Stimulated activated CD8-positive, alpha-beta memory T cell treated with anti-CD3 and anti-CD28 coated beads, Interleukin-12 subunit alpha, Interleukin-12 subunit beta, amount 100 ng/mL, for 1 hour (primary cell): ENCODE results near the gene ABR.
"Not testable (repeated sequence)": the region's sequence is repeated elsewhere in the genome, so short reads cannot be mapped to it uniquely, and the experiment has no call there.

Experiments used
- DNase-seq: peaks from one replicate; pipeline ENCODE4 v3.0.0-alpha.2; 2020; ENCODE audit warnings: low read depth

The ABR gene

DNA sequence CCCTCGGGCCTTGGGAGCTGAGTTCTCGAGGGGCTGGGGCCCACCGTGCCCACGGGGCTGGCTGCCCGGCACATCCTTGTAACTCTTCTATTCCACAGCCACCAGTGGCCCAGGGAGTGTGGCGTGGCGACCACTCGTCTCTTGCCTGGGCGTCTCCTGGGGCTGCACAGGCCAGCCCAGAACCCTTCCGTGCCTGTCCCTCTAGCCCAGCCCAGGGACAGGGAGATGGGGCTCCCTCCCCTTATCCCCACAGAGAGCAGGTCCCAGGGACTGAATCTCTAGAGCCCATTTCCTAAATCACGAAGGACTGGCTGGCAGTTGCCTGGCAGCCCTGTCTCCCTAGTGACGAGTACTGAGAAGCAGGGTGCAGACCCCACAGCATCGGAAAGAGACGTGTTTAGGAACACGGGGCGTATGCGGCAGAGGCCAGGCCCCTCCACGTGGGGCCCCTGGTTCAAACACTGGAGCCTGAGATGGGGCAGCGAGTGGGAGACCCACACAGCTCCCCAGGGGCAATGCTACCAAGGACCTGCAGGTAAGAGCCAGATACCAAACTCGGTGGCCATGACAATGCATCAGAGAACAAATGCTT lies 131.8 kb downstream of the ABR start:
- DNase-seq = no peak

DNA sequence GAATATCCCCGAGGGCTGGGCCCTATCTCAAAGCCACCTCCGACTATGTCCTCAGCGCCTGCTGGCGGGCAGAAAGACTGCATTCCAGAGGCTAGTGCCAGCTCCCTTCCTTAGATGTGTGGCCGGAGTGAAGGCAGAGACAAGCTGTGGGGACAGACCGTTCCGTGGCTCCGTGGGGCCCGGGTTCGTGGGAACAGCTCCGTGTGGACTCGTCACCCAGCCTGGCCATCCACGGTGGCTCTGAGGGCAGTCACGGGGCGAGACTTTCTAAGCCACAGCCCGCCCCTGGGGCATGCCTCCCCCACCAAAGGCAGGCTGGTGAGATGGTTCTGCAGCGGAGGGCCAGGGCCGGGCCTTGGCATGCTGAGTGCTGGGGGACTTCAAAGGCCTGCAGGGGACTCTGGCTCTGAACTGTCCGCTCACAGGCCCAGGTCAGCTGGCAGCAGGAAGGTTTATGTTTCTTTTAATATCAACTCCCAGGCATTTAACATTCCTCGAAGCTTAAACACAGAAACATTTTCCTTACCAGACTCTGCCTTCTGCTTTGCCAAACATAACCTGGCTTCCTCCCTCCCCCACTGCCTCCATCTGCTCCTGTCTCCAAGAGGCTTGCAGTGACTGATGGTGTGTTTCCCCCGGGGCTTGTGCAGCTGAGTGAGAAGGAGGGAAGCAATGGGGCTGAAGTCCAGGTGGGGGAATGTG lies 132.5 kb downstream of the ABR start:
- DNase-seq = no peak

DNA sequence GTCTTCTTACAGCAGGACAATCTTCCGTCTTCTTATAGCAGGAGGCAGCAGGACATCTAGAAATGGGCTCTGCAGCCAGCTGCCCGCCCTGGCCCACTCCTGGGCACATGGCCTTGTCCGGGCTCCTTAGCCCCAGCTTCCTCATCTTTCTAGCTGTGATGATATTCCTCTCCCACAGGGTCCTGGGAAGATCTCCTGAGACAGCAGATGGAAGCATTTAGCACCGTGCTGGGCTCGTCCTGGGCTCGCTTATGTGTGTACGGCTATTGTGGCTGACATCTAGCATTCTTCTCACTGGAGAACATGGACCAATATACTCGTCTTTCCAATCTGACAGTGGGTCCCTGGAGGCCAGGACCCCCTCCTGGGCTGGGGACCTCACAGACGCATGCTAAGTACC lies 134.3 kb downstream of the ABR start:
- DNase-seq = no peak

DNA sequence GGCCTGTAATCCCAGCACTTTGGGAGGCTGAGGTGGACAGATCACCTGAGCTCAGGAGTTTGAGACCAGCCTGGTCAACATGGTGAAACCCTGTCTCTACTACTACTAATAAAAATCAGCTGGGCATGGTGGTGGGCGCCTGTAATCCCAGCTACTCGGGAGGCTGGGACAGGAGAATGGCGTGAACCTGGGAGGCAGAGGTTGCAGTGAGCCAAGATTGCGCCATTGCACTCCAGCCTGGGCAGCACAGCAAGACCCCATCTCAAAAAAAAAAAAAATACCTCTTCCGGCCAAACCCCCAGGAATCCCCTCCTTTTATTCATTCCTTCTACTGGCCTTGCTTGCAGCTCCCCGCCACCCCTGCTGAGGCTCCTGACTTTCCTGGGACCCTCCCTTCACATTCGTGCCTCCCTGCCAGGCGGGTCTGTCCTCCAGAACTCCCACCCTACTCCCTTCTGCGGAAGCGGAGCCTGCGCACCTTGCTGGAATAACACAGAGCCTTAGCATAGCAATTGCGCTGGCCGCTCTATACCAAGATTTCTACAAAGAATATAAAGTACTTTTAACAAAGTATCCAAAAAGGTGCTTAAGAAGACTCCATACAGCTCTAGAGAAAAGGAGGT lies 135.3 kb downstream of the ABR start:
- DNase-seq = not testable (repeated sequence)

DNA sequence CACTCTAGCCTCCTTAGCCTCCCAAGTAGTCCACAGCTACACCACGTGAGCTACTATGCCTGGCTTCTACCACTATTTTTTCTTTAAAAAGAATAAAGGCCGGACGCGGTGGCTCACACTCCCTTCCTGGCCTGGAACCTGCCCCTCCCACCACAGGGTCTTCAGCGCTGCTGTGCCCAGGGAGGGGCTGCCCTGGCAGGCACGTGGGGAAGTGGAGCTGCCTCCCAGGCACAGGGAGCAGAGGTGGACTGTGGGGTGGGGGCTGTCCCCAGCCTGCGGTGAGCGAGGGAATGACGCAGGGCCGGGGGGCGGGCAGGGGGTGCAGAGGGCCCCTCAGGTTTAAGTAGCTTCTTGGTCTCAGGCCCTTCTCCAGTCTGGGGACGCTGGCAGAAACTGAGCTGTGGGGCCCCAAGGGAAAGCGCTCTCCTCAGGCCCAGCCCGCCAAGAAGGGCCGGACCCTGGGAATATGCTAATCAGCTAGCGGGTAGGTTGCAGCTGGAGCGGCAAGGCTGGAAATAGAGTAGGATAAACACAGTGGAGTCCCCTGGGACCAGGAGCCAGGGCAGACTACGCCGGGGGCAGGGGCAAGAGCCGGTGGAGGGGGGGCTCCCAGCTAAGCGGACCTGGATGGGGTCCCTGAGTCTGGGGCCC lies 136.1 kb downstream of the ABR start:
- no peak for DNase-seq

DNA sequence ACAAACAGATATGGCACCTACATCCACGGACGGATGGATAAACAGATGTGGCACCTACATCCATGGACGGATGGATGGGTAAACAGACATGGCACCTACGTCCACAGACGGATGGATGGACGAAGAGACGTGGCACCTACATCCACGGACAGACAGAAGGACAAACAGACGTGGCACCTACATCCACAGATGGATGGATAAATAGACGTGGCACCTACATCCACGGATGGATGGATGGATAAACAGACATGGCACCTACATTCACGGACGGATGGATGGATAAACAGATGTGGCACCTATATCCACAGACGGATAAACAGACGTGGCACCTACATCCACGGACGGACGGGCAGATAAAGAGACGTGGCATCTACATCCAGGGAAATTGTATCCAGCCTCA lies 137.3 kb downstream of the ABR start:
- no peak for DNase-seq

DNA sequence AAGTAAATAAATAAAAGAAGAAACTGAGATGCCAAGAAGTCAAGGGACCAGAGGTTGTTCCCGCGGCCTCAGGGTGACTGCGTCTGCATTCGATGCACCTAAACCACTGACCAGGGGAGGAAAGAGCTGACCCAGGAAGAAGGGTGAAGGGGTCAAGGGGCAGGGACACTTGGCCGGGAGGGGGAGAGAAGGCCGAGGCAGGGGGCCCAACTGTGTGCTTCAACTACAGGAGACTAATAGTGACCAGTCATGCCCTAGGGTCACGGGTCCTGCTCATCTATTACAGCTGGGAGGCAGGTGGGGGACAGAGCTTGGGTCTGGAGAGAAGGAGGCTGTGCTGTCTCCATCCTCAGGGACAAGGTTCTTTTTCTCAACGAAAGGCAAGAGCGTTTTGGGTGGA lies 138.0 kb downstream of the ABR start:
- DNase-seq = no peak

DNA sequence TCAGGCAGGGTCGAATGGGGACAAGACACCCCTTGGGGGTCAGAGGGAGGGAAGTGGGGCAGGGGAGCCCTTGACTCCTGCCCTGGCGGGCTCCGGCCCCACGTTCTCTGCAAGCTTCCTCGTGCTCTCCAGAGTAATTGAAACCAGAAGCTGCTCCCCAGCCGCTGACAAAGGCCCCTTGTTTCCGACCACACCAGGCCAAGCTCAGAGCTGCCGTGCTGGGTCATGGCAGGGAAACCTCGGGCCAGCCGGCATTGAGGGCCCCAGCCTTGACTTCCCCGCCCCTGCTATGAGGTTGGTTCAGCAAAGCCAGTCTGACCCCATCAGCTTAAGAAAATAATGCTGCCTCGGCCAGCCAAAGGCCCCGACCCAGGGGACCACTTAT lies 139.6 kb downstream of the ABR start:
- no peak for DNase-seq

DNA sequence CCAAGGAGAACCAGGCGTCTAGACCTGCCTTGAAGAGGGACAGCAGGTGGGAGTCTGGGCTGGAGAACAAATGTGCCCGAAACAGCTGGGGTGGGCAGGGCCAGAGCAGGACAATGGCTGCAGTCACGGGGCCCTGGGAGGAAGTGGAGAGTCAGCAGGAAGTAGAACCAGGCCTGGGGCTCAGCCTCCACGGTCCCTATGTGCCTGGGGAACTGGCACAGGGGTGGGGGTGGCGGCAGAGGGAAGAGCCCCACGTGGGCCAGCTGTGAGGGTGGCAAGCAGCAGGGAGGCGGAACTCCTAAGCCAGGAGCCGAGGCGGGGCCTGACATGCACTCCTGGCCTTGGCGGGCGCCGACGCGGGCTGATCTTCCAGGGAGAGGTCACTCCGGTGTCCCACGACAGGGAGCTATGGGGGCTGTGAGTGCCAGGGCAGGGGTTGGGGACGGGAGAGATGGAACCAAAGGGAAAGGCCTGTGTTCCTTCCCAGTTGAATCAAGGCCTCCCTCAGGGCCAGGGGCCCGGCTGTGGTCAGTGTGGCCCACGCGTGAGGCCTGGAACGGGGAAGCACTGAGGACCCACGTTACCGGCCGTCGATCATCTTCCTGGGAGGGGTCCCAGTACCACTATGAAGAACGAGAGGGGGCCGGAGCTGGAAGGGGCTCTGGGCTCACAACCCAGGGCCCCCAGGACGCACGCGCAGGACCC lies 140.1 kb downstream of the ABR start:
- DNase-seq = no peak

DNA sequence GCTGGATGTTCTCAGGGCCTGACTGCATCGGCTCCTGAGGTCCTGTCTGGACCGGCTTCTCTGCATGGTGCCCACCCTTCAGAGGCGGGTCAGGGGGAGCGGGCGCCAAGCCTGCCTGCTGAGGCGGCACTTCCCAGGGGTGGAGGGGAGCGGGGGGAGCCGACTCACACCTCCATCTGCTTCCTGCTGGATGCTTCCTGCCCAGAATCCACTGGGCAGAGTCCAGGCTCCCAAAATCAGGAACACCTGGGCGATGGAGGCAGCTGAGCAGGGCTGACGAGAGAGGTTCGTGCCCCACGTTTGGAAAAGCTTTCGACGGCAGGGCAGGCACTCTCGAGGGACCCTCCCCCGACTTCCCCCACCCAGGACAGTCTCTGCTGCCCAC lies 140.7 kb downstream of the ABR start:
- no peak for DNase-seq

DNA sequence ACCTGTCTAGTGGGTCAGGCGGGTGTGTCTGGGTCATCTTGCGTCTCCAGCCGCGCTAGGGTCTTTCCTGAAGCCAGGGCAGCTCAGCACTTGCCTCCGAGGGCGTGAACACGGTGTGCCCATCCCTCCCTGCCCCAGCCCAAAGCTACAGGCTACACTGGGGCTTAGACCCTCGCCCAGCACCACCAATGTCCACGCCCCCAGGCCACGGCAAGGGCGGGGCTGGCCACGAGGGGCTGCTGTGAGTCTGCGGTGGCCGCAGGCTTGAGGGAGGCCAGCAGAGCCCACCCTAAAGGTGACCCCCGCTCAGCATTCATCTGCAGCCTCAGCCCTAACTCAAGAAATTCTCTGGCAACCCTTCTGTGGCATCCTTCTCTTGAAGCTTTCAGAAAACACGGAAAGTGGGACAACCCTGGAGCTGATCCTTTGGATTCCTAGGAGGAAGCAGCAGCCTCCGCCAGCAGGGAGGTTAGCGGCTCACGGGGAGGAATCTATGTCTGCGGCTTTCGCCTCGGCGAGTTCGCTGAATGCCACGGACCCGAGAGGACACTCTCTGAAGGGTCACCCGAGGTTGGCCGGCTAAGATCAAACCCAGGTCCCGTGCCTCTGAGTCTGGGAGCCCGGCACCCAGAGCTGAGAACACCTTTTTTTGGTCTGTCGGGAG lies 141.2 kb downstream of the ABR start:
- DNase-seq = no peak

DNA sequence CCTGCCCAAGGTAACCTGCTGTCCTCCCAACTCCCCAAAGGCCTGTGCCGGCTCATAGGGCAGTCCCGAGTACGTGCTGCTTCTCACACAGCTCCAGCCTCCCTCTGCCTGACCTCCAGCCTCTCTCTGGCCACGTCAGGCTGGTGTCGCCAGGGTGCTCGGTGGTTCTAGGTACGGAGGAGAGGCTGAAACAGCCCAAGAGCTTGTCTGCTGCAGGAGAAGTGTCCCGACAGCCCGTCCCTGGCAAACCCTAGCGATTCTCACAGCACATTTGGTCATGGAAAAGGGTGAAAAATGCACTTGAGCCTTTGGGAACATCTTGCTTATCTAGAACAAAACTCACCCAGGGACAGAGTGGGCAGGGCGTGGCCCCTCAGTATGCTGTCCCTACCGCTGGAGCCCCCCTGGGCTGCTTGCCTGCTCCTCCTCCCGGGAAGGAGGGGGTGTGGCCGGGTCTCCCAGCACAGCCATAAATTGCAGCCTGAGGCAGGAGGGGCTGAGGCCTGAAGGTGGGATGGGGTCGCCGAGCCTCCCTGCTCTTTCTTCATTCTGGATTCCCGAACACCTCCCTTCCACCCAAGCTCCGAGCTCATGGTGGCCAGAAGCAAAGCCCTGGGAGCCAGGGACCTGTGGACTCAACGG lies 142.4 kb downstream of the ABR start:
- DNase-seq = no peak

DNA sequence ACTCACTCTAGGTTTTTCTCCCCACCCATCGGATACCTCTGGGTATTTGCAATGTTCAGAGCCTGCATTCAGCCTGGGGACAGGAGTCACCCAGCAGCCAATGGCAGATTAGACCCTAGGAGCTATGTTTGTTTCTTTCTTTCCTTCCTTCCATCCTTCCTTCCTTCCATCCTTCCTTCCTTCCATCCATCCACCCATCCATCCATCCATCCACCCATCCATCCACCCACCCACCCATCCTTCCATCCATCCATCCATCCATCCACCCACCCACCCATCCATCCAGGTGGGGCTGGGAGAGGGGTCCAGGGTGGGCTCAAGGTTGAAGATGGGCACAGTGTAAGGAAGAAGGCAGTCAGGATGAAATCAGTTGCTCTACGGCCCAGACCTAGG lies 142.9 kb downstream of the ABR start:
- no peak for DNase-seq

DNA sequence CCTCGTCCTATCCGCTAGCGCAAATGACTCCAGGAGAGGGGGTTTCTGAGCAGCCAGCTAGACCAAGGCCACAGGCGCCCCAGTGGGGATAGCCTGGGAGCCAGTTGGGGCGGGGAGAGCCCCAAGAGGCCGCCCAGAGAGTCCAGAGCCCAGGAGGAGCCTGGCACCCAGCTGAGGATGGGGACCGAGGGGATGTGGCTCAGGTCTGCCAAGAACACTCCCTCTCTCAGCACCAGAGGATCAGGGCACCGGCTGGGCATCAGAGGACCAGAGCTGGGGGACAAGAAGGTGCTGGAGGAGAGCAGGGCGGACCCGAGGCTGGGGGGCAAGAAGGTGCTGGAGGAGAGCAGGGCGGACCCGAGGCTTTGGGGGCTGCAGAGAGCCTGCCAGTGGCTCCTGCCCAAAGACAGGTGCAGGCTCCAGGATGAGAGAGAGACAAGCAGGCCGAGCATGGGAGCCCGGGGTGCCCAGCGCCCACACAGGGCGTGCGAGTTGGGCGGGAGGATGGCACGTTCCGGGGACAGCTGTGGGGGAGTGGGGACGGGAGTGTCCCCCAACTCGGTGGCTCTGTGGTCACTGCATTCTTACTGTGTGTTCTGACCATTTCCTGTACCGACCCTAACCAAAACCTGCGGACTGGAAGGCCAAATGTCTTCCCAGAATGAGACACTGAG lies 143.5 kb downstream of the ABR start:
- DNase-seq = no peak

DNA sequence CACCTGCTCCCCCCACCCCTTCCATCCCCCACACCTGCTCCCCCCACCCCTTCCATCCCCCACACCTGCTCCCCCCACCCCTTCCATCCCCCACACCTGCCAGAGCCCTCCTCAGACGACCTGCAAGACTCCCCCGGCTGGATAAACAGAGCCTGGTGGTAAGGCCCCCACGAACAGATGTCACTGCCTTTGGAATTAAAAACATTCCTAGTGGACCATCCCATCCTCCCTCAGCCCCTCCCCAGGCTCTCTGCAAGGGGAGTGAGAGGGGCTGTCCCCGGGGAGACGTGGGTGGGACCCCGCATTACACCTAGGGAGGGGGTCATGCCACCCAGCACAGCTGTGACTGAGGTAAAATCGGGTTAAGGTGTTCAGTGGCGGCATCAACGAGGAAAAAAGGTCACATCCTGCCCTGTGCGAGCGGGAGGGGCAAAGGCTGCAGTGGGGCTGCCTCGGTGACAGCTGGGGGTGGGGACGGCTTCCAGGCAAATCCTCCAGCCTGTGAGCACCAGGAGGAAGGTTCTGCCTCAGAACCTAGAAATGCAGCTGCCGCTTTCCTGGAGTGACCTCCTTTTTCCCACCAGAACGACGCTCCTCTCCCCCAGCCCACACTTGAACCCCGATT lies 144.1 kb downstream of the ABR start:
- DNase-seq = no peak

DNA sequence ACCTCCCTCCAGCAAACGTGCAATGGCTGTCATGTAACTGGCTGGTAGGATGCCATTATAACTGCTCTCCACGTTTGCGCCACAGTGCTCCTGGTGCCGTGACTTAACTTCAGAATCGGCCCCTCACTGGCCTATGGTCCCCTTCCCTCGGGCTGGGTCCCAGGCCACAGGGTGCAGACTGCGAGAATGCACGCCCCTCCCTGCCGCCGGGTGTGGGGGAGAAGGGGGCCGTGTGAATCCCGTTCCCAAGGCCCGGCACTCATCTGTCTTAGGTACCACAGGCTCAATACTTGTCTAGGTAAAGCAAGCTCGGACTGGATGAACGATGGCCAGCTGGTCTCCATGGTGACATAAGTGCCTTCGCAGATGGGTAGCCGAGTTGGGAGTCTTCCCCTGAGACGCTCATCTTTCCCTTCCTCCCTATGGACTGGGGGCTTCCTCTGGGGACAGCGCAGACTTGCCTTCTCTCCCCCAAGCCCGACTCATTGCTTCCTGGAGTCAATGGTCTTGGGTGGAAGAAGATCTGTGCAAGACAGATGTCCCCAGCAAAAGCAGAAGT lies 145.1 kb downstream of the ABR start:
- DNase-seq = no peak

DNA sequence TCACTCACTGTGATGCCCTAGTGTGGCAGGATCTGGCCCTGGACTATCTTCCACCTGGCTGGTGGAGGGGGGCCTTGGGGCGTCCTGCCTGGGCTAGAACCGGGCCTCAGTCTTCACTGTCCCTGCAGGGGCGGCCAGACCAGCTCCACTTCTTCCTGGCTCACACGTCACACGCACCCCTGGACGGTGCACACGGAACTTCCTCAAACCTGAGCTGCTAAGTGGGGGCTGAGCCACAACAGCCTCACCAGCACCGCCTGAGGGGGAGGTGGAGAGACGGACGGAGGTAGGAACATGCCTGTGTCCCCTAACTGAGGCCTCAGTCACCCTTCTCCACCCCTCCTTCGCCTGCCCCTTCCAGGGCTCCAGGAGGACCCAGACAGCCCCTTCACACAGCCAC lies 146.3 kb downstream of the ABR start:
- no peak for DNase-seq

DNA sequence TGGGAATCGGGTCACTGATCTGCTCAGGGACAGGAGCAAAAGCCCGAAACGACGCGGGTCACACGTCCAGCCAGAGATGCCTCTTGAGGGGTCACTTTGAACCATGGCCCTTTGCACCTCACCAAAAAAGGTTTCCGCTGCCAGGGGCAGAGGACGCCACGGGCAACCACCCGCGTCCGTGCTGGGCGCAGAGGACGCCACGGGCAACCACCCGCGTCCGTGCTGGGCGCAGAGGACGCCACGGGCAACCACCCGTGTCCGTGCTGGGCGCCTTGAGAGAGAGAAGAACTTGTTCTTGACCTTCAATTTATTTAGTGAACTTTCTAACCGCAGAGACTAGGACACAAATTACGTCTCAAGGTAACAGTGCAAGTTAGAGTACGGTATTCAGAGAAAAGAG lies 147.4 kb downstream of the ABR start:
- no peak for DNase-seq

DNA sequence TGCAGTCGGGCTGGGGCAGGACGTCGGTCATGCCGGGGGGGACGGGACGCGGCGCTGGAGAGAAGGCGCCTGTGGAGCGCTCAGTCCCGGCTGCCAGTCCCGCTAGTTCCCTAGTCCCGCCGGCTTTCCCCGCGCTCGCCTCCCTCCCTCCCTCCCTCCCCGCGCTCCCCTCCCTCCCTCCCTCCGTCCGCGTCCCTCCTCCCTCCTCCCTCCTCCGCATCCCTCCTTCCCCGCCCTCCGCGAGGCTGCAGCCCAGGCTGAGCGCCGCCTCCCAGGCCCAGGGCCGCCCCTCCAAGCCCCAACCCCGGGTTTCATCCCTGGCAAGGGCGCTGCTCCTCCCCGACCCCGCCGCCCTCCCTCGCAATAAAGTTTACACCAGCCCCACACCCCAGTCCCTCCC lies 148.1 kb downstream of the ABR start:
- no peak for DNase-seq
